Left ventricle myocardium superior (tissue), 1 donor: Measurements from ENCODE around the gene AMH. TPM values are rescaled to one million over a fixed set of nuclear protein-coding genes. Genes with fewer than 3 reads are reported as not detected.

ENCODE experiments used
- ATAC-seq: fragments of 200-7000 bp; cut with Tn5 transposase; one replicate; pipeline ENCODE4 v1.9.1; 2020; ENCODE audit warnings: mild to moderate bottlenecking, moderate library complexity
- DNase-seq: peaks from one replicate; pipeline ENCODE4 v3.0.0-alpha.2; 2020
- intact Hi-C: fragments of 100-400 bp; cut with micrococcal nuclease; formaldehyde crosslinking; loops from one replicate; pipeline ENCODE4 v1.11.0; 2022
- total RNA-seq: library from RNA; stranded (reverse); fragmentation: NEBNext Ultra II Directional; extraction: Animal tissue kit (Norgen Biotek cat#: 25700); gene quantifications from one replicate; pipeline ENCODE4 v1.2.1, GENCODE V29; 2021
- donor health status: DM: no; HTN: yes; CAD: no; lungs with severe emphysema.

AMH gene
- total RNA-seq, 1 donor from 2014 or later: 1.6 TPM

DNA sequence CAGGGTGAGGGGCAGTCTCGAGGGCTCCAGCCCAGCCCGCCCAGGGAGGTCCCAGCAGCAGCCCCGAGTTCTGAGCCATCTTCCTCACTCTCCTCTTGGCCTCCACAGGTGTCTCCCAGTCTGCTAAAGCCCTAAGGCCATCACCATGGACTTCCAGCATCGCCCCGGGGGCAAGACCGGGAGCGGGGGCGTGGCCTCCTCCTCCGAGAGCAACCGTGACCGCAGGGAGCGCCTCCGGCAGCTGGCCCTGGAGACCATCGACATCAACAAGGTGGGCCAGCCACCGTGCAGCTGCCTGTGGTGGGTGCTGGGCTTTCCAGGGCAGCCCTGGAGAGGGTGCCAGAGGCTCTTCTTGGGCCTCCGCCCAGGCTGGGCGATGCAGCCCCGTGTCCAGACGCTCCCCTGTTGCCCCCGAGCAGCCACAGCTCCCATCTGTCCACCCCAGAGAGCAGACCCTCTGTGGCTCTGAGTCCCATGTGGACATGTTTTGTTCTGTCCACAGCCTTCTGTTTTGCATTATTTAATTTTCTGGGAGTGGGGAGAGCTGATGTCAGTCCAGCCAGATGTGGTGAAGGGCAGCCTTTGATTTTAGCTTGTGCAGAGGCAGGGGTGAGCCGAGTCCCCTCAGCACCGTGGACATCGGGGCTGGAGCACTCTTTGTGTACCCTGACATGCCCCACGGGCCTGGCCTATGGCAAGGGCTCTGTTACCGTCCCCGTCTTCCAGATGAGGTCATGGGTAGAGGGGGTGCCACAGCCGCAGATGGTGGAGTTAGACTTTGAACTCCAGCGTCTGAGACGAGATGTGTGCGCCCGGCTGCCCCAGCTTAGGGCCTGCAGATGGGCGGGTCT is 5.6 kb upstream of the AMH start:
- intact Hi-C loops: no loop called here
- no peak for DNase-seq
- ATAC-seq: no peak

DNA sequence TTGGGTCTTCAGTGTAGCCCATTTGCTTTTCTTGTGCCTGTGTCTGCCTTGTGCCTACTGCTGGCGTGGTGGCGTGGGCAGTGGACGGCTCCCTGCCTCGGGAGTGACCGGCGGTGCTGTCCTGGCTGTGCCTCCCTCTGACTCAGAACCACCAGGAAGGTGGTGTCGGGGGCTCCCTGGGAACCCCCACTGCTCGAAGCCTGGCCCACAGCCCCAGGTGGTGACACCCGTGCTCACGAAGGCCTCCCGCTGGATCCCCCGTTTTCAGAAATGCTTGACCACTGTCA is 5.1 kb upstream of the AMH start:
- intact Hi-C loops: no loop called here
- ATAC-seq (no peak), DNase-seq (no peak)

DNA sequence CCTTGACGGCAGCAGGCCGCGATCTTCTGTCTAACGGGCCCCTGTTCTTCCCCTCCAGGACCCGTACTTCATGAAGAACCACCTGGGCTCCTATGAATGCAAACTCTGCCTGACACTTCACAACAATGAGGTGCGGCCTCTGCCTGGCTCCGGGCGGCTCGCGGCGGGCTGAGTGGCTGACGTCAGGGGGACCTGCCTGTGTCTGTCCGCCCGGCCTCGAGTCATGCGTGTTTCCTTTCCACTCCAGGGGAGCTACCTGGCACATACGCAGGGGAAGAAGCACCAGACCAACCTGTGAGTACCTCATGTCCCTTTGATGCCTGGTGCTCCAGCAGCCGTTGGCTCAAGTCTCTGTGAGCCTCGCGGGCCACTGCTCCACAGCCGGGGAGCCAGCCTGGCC is 4.6 kb upstream of the AMH start:
- intact Hi-C loops: no loop called here
- ATAC-seq (no peak), DNase-seq (no peak)

DNA sequence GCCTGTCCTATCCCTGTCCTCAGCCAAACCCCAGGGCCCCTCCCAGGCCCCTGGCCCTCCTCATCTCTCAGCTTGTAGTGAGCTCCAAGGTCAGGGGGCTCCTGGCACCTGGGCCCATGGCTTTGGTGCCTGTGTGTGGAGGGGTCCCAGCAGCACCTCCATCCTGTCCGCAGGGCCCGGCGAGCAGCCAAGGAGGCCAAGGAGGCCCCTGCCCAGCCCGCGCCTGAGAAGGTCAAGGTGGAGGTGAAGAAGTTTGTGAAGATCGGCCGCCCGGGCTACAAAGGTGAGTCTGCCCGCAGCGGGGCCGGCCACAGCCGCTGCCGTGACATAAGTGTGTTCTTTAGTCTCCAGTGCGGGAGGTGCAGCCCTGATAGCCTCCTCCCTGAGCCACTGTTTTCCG is 3.9 kb upstream of the AMH start:
- no peak for DNase-seq
- intact Hi-C loops: no loop called here
- ATAC-seq: no peak

DNA sequence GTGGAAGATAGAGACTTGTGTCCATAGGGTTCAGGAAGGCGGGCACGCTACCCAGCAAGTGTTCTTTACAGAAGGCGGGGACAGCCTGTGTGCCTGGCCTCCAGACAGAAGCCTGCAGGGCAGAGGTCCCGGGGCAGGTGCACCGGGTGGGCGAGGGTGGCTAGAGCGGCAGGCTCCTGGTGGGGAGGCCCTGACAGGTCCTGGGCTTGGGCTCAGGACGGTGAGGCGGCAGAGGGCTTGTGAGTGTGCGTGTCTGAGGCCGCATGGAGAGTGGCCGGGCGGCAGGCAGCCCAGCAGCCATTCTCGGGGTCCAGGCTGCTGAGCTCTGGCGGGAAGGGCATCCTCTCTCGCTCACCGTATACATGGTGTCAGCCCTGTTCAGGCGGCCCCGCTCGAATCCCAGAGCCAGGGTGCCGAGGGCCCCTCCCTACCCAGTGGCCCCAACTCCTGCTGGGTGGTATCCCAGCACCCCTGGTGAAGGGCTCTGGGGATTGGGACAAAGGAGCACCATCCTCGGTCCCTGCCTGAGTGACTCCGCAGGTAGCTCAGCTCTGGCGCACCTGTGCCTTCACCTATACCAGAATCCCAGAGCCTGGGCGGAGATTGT is 3.0 kb upstream of the AMH start:
- no peak for DNase-seq
- no peak for ATAC-seq

DNA sequence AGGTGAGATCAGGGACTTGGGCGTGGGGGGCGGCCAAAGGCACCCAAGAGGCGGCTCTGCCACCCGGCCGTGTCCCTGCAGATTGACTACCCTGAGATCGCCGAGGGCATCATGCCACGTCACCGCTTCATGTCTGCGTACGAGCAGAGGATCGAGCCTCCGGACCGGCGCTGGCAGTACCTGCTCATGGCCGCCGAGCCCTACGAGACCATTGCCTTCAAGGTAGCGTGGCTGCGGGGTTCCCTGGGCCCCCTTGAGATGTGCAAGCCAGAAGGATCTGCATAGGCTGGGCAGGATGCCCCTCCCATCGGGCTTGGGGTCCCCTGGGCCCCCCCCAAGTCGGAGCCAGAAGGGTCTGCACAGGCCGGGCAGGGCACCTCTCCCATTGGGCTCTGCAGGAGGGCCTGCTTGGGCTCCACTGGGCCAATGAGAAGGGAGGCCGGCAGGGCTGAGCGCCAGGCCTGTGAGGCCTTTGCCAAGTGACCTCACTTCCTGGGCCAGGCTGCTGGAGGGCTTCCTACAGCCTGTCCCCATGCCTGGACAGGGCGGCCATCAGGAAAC is 2.2 kb upstream of the AMH start:
- DNase-seq (peak; percentile 77), ATAC-seq (peak; percentile 69)
- intact Hi-C loops: no loop called here

More for the DNA sequence above, 3.0 kb upstream of the AMH start:
- intact Hi-C loops: no loop called here

DNA sequence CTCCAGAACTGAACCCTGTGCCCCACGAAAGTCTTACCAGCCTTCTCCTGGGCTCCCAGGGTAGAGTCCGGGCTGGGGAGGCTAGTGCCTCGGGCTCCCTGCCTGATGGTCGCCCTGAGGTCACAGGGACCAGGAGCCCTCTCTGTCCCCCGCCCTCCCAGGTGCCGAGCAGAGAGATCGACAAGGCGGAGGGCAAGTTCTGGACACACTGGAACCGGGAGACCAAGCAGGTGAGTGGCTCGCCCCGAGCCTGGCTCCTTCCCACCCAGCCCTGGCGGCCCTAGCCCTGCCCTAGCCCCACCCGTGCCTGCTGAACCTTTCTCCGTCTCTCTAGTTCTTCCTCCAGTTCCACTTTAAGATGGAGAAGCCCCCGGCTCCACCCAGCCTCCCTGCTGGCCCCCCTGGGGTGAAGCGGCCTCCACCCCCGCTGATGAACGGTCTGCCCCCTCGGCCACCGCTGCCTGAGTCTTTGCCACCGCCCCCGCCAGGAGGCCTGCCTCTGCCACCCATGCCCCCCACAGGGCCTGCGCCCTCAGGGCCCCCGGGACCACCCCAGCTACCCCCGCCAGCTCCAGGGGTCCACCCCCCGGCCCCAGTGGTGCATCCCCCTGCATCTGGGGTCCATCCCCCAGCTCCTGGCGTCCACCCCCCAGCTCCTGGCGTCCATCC is 1.6 kb upstream of the AMH start:
- ATAC-seq (no peak), DNase-seq (no peak)
- intact Hi-C loops: no loop called here

DNA sequence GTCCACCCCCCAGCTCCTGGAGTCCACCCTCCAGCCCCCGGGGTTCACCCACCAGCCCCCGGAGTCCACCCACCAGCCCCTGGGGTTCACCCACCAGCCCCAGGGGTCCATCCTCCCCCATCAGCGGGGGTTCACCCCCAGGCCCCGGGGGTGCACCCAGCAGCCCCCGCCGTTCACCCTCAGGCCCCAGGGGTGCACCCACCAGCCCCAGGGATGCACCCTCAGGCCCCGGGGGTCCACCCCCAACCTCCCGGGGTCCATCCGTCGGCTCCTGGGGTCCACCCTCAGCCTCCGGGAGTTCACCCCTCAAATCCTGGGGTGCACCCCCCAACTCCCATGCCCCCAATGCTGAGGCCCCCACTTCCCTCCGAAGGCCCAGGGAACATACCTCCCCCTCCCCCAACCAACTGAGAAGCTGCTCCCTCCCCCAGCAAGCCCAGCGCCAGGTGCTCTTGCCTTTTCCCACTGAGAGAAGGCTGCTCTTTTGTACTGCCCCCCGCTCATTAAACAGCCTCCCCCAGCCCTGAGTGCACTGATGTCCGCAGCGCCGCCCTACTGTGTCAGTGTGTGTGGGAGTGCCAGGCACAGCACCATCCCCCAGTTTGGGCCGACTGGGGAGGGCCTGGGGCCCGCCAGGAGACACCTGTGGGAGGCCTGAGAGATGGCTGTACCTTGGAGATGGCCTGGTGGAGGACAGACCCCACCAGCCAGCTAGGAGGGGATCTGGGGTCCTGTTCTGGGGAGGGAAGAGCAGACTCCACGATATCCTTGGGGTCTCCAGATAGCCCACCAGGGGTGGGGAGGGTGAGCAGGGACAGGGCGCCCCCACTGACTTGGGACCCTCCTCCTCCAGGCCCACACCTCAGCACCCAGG is 750 bp upstream of the AMH start:
- no peak for DNase-seq

DNA sequence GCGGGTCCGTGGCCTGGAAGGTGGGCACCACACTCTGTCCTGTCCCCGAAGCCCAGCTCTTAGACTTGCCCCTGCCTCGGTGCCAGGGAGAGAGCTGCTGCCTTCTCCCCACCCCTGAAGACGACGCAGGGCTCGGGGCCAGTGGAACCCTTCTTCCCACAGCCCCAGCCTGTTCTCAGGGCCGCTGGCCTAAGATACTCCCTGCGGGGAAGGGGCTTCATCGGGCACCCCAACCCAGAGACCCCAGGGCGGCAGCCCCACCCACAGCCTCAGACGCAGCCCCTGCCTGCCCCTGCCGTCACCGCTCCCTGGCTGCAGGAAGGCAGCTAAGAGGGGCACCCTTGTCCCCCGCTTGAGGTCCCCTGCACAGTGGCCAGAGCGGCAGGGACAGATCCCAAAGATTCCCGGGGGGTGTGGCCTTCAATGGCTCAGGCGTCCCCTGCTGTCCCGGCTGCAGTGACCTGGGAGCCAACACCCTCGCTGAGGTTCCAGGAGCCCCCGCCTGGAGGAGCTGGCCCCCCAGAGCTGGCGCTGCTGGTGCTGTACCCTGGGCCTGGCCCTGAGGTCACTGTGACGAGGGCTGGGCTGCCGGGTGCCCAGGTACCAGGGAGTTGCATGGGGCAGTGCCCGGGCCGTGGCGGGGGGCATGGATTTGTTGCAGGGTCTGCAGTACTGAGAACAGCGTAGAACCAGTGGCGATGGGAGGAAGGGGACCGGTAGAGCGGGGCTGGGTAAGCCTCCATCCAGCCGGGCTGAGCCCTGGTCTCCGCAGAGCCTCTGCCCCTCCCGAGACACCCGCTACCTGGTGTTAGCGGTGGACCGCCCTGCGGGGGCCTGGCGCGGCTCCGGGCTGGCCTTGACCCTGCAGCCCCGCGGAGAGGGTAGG is 1.0 kb downstream of the AMH start:
- ATAC-seq (peak; percentile 2), DNase-seq (peak; percentile 27)
- intact Hi-C loops: no loop called here

More for the DNA sequence above, 750 bp upstream of the AMH start:
- intact Hi-C loops: no loop called here
- no peak for ATAC-seq

DNA sequence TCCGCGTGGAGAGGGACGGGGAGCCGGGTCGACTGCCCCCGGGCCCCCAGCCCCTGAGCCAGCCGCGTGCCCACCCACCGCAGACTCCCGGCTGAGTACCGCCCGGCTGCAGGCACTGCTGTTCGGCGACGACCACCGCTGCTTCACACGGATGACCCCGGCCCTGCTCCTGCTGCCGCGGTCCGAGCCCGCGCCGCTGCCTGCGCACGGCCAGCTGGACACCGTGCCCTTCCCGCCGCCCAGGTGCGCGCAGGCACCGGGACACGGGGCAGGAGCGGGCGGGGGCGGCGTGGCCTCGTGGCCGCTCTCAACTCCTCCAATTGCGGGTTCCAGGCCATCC is 1.6 kb downstream of the AMH start:
- intact Hi-C loops: no loop called here
- ATAC-seq (no peak), DNase-seq (peak; percentile 21)

DNA sequence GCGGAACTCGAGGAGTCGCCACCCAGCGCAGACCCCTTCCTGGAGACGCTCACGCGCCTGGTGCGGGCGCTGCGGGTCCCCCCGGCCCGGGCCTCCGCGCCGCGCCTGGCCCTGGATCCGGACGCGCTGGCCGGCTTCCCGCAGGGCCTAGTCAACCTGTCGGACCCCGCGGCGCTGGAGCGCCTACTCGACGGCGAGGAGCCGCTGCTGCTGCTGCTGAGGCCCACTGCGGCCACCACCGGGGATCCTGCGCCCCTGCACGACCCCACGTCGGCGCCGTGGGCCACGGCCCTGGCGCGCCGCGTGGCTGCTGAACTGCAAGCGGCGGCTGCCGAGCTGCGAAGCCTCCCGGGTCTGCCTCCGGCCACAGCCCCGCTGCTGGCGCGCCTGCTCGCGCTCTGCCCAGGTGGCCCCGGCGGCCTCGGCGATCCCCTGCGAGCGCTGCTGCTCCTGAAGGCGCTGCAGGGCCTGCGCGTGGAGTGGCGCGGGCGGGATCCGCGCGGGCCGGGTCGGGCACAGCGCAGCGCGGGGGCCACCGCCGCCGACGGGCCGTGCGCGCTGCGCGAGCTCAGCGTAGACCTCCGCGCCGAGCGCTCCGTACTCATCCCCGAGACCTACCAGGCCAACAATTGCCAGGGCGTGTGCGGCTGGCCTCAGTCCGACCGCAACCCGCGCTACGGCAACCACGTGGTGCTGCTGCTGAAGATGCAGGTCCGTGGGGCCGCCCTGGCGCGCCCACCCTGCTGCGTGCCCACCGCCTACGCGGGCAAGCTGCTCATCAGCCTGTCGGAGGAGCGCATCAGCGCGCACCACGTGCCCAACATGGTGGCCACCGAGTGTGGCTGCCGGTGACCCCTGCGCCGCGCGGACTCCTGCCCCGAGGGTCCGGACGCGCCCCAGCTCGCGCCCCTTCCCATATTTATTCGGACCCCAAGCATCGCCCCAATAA is 2.3 kb downstream of the AMH start:
- DNase-seq (peak; percentile 32), ATAC-seq (no peak)
- intact Hi-C loops: no loop called here

DNA sequence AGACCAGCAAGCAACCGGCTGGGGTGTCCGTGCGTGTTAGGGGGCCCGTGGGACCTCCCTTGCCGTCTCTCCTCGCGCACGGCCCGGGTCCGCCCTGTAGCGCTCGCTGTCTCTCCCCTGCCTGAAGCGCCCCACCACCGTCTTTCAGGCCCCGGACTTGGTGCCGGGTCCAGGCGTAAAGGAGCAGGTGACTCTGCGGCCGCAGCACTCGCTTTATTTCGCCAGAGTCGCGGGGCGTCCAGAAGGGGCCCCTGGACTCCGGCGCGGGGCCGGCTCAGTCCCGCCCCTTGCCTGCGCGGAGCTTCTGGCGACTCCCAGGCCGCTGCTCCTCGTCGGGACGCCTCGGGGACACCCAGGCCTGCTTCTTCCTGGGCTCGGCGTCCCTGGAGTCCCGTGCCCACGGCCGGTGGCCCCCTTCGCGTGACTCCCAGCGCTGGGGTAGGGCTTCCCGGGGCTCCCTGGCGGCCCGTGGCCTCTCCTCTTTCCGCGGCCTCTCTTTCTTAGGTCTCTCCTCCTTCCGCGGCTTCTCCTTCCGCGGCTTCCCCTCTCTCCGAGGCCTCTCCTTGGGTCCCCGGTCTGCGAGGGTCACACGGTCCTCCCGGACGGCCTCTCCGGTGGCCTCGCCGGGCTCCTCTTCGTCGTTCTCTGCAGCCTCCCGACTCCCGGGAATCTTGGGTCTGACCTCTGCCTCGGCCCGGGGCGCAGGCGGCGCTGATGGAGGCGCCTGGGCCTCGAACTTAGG is 3.1 kb downstream of the AMH start:
- DNase-seq: peak; percentile 24
- no peak for ATAC-seq
- intact Hi-C loops: no loop called here

DNA sequence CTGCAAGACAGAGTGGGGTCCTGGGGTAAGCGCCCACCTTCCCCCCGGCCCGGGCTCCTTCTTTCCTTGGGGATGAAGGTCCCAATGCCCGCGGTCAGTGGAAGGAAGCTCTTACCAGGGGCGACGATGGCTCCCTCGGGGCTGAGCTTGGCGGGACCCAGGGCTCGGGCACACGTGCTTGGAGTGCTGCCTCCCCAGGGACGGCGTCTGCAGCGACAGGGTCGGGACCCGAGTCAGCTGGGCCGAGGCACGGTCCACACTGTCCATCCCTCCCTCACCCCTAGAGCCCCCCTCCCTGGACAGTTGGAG is 3.6 kb downstream of the AMH start:
- ATAC-seq (no peak), DNase-seq (no peak)
- intact Hi-C loops: no loop called here

DNA sequence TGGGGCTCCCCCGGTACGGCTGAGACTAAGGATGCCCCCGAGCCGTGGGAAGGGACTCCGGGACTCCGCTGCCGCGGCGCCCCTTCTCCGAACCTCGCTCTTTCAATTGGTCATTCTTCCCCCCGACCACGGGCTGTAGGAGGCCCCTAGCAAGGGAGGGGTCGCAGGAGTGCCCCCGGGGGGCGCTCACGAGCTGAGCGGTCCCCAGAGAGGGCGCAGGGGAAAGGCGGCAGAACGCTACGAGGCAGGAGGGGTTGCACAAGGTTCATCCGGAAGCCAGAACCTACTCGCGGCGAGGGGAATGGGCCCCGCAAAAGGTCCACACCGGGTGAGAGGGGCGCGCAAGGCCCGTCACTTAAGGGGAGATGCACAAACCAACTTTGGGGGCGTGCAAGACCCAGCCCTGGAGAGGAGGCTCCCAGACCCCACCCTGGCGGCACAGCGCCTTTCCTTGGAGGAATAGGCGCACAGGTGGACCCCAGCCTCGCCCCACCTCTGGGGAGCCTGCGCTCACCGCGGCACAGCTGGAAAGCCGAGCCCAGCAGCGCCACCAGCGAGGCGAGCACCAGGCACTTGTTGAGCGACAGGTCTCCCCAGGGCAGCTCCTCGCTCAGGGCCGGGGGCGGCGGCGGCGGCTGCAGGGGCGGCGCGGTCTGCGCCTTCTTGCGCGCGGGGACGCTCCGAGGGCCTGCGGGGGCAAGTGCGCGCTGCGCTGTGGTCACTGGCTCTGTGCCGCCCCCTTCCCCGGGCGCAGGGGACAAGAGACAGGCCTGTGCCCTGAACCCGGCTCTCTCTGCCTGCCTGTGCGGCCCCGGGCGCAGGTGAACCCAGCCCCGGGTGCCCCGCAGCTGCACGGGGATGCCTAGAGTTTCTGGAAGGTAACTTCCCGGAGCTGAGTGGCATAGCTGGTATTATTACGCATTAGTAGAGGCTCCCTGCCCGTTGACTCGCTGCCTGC is 4.3 kb downstream of the AMH start:
- DNase-seq: no peak
- ATAC-seq: no peak
- intact Hi-C loops: no loop called here

DNA sequence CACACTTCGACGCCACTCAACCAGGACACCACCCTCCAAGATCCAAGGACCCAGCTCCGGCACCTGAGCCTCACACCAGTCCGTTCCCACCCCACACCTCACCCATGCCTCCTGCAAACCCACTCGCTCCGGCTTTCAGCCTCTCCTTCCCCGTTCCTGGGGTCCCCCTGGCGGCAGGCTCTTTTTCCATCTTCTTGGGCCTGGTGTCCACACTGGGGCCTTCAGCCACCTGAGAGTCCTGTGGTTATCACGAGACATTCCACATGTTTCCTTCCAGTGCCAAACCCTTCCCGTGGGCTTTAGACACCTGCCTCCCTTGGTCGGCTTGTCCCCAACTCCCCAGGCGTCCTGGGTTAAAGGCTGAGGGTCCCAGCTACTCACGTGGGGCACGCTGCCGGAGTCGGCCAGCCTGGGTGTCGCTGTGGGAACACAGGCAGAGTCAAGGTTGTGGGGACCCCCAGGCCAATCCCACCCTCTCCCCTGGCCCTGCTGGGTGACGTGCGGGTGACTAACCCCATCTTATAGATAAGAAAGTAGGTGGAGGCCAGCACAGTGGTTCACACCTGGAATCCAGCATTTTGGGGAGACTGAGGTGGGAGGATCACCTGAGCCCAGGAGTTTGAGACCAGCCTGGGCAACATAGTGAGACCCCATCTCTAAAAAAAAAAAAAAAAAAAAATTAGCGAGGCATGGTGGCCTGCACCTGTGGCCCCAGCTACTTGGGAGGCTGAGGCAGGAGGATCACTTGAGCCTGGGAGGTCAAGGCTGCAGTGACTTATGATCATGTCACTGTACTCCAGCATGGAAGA is 5.1 kb downstream of the AMH start:
- ATAC-seq: peak; percentile 24

More for the DNA sequence above, 5.1 kb downstream of the AMH start:
- no peak for DNase-seq
- intact Hi-C loops: no loop called here
